ENCODE measurements around the gene TMEM128.
A peak's percentile ranks its signal among the peaks of the same experiment; 100 is the strongest.
"Not testable (repeated sequence)": the region's sequence is repeated elsewhere in the genome, so short reads cannot be mapped to it uniquely, and the experiment has no call there.

Gene TMEM128

DNA sequence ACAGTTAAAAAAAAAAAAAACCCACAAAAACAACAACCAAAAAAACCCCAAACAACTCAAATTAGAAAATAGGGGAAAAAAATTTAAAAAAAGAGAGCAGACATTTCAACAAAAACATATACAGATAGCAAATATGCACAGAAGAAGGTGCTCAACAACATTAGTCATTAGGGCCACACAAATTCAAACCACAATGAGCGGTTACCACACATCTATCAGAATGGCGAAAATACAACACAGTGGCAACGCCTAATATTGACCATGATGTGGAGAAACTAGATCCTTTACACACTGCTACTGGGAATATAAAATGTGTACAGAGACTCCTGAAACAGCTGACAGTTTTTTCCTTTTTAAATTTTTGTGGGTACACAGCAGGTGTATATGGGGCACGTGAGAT is 22.5 kb upstream of the TMEM128 start:
- H3K36me3 ChIP-seq (ENCODE audit: insufficient read depth, low read length), result peaks cover 65% of the 10 kb centered on the region
- H3K4me1 ChIP-seq (ENCODE audit: insufficient read depth, low read length), result no peaks in the 10 kb centered on the region
- H3K9me3 ChIP-seq (ENCODE audit: low read length), result no peaks in the 10 kb centered on the region
- no peak overlapping the region for H3K4me3 ChIP-seq (ENCODE audit: low read length)
- H3K27me3 ChIP-seq (ENCODE audit: insufficient read depth, low read length), result no peaks in the 10 kb centered on the region
- H2AFZ ChIP-seq (ENCODE audit: low read depth, low read length), result no peak overlapping the region

DNA sequence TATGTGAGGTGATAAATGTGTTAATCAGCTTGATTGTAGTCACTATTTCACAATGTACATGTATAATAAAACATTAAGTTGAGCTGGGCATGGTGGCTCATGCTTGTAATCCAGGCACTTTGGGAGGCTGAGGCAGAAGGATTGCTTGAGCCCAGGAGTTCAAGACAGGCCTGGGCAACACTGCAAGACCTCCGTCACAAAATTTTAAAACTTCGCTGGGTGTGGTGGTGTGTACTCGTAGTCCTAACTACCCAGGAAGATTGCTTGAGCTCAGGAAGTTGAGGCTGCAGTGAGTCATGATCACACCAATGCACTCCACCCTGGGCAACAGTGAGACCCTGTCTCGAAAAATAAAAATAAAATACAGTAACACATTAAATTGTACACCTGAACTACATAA is 21.8 kb upstream of the TMEM128 start:
- Histone ChIP-seq H3K27me3 (ENCODE audit: insufficient read depth, low read length) (no peaks in the 10 kb centered on the region), H3K9me3 (ENCODE audit: low read length) (no peaks in the 10 kb centered on the region), H2AFZ (ENCODE audit: low read depth, low read length) (no peak overlapping the region), H3K4me3 (ENCODE audit: low read length) (no peak overlapping the region), H3K36me3 (ENCODE audit: insufficient read depth, low read length) (peaks cover 60% of the 10 kb centered on the region), H3K4me1 (ENCODE audit: insufficient read depth, low read length) (no peaks in the 10 kb centered on the region)

DNA sequence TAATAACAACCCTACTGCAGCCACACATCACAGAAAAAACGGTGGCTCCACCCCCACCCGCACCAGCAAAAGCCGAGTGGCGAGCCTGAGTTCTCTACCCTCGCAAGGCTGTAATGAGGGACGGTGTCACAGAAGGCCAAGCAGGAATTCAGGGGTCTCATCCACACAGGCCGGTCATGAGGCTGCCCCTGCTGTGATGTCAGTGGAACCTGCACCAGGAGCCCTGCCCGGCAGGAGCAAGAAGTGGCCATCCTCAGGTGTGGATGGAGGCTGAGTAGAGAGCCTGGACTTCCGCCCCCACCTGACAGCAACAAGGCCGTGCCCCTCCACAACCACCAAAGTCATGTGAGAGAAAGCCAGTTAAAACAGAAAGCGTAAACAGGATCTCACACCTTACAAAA is 21.3 kb upstream of the TMEM128 start:
- no peaks in the 10 kb centered on the region for H3K27me3 ChIP-seq (ENCODE audit: insufficient read depth, low read length)
- H3K36me3 ChIP-seq (ENCODE audit: insufficient read depth, low read length), result peaks cover 54% of the 10 kb centered on the region
- no peak overlapping the region for H2AFZ ChIP-seq (ENCODE audit: low read depth, low read length)
- no peaks in the 10 kb centered on the region for H3K9me3 ChIP-seq (ENCODE audit: low read length)
- H3K4me3 ChIP-seq (ENCODE audit: low read length), result no peak overlapping the region
- H3K4me1 ChIP-seq (ENCODE audit: insufficient read depth, low read length), result no peaks in the 10 kb centered on the region

DNA sequence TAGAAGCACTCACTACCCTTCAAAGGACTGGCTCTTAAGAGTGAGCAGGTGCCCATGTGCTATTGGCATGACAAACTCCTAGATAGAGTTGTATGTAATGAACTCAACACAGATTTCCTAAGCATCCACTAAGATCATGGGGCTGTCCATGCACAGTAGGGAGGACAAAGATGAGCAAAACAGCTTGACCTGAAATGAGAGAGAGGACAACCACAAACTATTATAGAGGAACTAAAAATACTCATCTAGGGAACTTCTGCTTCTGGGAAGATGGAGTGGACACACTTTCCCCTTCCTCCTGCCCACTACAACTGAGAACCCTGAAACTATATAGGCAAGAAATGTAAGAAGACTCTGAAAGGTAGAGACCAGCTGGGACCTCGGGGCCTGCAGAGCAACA is 20.8 kb upstream of the TMEM128 start:
- H3K4me3 ChIP-seq (ENCODE audit: low read length), result no peak overlapping the region
- no peaks in the 10 kb centered on the region for H3K4me1 ChIP-seq (ENCODE audit: insufficient read depth, low read length)
- H3K36me3 ChIP-seq (ENCODE audit: insufficient read depth, low read length), result peaks cover 50% of the 10 kb centered on the region
- no peak overlapping the region for H2AFZ ChIP-seq (ENCODE audit: low read depth, low read length)
- no peaks in the 10 kb centered on the region for H3K27me3 ChIP-seq (ENCODE audit: insufficient read depth, low read length)
- no peaks in the 10 kb centered on the region for H3K9me3 ChIP-seq (ENCODE audit: low read length)

DNA sequence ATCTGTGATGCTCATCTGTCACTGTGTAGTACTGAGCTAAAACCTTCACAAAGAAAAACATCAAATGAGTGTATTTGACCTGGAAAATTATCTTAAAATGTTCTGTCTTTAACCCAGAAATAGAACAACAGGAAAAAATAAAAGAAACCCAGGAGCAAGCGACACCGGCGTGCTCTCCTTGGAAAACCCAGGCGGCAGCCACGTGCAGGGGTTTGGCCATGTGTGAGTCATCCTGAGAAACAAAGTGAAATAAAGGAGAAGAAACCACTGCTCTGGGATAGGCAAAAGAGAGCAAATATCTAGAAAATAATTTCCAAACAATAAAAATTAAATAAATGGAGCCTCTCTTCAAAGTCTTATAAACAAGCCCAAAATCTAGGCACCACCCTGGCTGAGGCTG is 20.0 kb upstream of the TMEM128 start:
- H2AFZ ChIP-seq (ENCODE audit: low read depth, low read length), result no peak overlapping the region
- no peaks in the 10 kb centered on the region for H3K4me1 ChIP-seq (ENCODE audit: insufficient read depth, low read length)
- peaks cover 45% of the 10 kb centered on the region for H3K36me3 ChIP-seq (ENCODE audit: insufficient read depth, low read length)
- H3K4me3 ChIP-seq (ENCODE audit: low read length), result no peak overlapping the region
- H3K9me3 ChIP-seq (ENCODE audit: low read length), result no peaks in the 10 kb centered on the region
- H3K27me3 ChIP-seq (ENCODE audit: insufficient read depth, low read length), result no peaks in the 10 kb centered on the region

DNA sequence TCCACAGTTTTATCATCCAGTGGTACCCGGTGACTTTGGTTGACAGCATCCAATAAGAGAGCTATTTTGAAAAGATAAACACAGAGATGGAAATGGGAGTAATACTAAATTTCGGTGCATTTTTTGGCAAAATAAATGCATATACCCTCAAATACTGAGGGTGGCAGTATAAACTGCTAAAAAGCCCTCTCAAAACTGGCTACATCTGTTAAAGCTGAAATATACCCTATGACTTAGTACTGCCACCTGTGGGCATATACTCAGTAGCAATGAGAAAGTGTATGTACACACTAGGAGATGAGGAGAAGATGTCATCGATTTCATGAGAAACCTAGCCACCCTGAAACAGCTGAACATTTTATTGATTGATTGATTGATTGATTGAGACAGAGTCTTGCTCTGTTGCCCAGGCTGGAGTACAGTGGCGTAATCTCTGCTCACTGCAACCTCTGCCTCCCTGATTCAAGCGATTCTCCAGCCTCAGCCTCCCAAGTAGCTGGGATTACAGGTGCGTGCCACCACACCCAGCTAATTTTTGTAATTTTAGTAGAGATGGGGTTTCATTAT is 12.2 kb upstream of the TMEM128 start:
- peaks cover 7% of the 10 kb centered on the region for H3K4me1 ChIP-seq (ENCODE audit: insufficient read depth, low read length)
- no peaks in the 10 kb centered on the region for H3K9me3 ChIP-seq (ENCODE audit: low read length)
- H3K4me3 ChIP-seq (ENCODE audit: low read length), result no peak overlapping the region
- H2AFZ ChIP-seq (ENCODE audit: low read depth, low read length), result no peak overlapping the region
- H3K36me3 ChIP-seq (ENCODE audit: insufficient read depth, low read length), result no peaks in the 10 kb centered on the region
- H3K27me3 ChIP-seq (ENCODE audit: insufficient read depth, low read length), result no peaks in the 10 kb centered on the region

DNA sequence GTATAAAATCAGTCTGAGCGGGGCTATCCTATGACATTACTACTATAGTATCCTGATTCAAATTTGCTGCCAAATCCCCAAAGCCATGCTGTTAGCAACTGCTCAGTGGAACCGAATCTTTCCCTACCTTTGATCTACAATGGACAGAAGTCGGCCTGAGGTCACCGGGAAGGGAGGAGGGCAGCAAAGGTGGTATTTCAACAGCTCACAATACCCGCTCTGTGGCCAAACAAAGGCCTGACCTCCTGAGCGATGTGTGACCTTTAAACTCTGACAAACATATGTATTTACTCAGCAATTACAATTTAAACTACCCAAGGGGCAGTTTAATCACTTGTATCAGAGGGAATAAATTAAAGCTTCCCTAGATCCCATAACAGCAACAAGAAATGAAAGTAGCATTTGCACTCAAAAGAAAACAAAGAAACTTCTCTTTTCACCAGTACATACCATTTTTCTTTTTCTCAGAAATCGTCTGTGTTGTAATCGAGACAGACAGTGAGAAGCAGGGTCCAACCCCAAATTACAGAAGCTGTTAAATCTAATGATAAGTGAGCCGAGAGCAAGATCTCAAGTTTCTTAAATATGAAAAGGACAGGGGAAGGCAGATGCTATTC is 11.6 kb upstream of the TMEM128 start:
- peaks cover 13% of the 10 kb centered on the region for H3K4me1 ChIP-seq (ENCODE audit: insufficient read depth, low read length)
- H3K4me3 ChIP-seq (ENCODE audit: low read length), result no peak overlapping the region
- no peaks in the 10 kb centered on the region for H3K9me3 ChIP-seq (ENCODE audit: low read length)
- H2AFZ ChIP-seq (ENCODE audit: low read depth, low read length), result peak overlapping the region; percentile 30
- no peaks in the 10 kb centered on the region for H3K27me3 ChIP-seq (ENCODE audit: insufficient read depth, low read length)
- no peaks in the 10 kb centered on the region for H3K36me3 ChIP-seq (ENCODE audit: insufficient read depth, low read length)

DNA sequence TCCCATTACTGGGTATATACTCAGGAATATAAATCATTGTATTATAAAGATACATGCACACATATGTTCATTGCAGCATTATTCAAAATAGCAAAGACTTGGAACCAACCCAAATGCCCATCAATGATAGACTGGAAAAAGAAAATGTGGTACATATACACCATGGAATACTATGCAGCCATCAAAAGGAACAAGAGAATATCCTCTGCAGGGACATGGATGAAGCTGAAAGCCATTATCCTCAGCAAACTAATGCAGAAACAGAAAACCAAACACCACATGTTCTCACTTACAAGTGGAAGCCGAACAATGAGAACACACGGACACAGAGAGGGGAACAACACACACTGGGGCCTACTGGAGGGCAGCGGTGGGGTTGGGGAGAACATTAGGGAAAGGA is 9.7 kb upstream of the TMEM128 start:
- H2AFZ ChIP-seq (ENCODE audit: low read depth, low read length); H3K9me3 ChIP-seq (ENCODE audit: low read length); H3K4me3 ChIP-seq (ENCODE audit: low read length); H3K27me3 ChIP-seq (ENCODE audit: insufficient read depth, low read length); H3K36me3 ChIP-seq (ENCODE audit: insufficient read depth, low read length): not testable (repeated sequence)
- H3K4me1 ChIP-seq (ENCODE audit: insufficient read depth, low read length), result peaks cover 18% of the 10 kb centered on the region

DNA sequence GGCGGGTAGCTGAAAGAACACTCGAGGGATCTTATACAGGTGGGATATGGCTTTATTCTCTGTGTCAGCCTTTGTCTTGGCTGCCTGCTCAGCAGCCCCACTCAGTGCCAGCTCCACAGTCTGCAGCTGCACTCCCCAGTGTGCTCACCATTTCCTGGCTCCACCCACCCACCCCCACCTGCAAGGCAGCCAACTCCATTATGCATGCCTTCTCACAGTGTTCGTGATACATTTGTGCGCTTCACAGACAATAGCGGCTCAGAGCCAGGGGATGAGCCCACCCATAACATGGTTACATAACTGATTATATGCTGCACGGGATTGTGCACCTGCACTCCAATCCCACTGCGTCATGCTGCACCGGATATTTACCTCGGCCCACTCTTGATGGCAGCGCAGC is 8.8 kb upstream of the TMEM128 start:
- Histone ChIP-seq H3K4me3 (ENCODE audit: low read length) (no peak overlapping the region), H3K4me1 (ENCODE audit: insufficient read depth, low read length) (peaks cover 18% of the 10 kb centered on the region), H2AFZ (ENCODE audit: low read depth, low read length) (no peak overlapping the region), H3K27me3 (ENCODE audit: insufficient read depth, low read length) (no peaks in the 10 kb centered on the region), H3K36me3 (ENCODE audit: insufficient read depth, low read length) (no peaks in the 10 kb centered on the region), H3K9me3 (ENCODE audit: low read length) (no peaks in the 10 kb centered on the region)

DNA sequence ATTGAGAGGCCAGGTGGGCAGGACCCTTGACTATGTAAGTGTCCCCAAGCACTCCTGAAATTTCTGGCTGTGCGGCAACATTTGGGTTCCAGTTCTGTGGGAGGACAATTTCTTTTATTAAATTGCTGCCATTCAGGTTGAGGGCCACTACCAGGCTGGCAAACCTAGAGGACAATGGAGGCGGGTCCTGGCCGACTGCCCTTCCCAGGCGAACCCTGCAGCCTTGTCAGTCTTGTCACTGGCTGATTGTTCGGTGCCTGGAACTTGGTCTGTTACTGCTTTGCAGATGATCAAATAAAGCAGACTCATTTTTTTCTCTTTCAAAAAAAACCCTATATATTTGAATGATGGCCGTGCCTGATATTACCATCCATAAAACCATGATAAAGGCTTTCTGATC is 6.6 kb upstream of the TMEM128 start:
- H3K4me3 ChIP-seq (ENCODE audit: low read length), result no peak overlapping the region

DNA sequence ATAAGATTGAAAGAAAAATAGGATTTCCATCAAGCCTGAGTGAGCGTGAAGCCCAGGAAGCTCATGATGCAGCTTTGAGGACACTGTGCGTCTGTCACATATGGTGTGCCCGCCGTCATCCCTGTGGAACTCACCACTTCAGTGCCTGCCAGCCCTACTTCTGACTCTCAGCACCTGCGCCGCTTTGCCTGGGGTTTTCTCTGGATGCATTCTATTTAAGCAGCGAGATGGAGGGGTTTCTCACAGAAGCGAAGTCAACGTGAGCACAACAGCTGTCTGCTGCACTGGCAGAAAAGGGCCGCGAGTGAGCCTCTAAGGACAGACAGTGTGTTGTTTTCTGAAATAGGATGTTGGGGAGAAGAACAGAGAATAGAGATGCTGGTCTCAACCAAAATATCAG is 6.2 kb upstream of the TMEM128 start:
- Histone ChIP-seq H3K27me3 (ENCODE audit: insufficient read depth, low read length) (no peaks in the 10 kb centered on the region), H3K4me1 (ENCODE audit: insufficient read depth, low read length) (peaks cover 12% of the 10 kb centered on the region), H3K36me3 (ENCODE audit: insufficient read depth, low read length) (no peaks in the 10 kb centered on the region), H3K4me3 (ENCODE audit: low read length) (no peak overlapping the region), H3K9me3 (ENCODE audit: low read length) (no peaks in the 10 kb centered on the region), H2AFZ (ENCODE audit: low read depth, low read length) (no peak overlapping the region)

More for the DNA sequence above, 6.6 kb upstream of the TMEM128 start:
- H2AFZ ChIP-seq (ENCODE audit: low read depth, low read length), result no peak overlapping the region
- H3K27me3 ChIP-seq (ENCODE audit: insufficient read depth, low read length), result no peaks in the 10 kb centered on the region
- H3K9me3 ChIP-seq (ENCODE audit: low read length), result no peaks in the 10 kb centered on the region
- H3K4me1 ChIP-seq (ENCODE audit: insufficient read depth, low read length), result peaks cover 17% of the 10 kb centered on the region
- no peaks in the 10 kb centered on the region for H3K36me3 ChIP-seq (ENCODE audit: insufficient read depth, low read length)

DNA sequence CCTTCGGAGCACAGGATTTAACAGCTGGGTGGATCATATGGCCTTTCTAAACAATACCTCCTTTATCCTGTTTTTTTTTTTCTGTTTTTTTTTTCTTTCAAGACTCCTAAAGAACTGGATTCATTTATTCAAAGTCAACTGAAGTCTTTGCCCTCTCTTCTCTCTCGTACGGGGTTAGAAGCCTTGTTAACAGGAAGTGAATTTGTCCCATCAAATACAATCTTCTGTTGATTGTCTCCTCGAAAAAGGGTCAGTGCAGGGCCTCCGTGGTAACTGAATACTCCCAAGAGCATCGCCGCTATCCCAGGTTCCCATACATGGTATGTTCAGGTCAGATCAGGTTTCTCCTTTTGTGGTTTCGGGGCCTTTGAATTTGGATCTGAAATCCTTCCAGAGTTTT is 1.8 kb upstream of the TMEM128 start:
- Histone ChIP-seq H3K4me1 (ENCODE audit: insufficient read depth, low read length) (peaks cover 19% of the 10 kb centered on the region), H3K36me3 (ENCODE audit: insufficient read depth, low read length) (peaks cover 11% of the 10 kb centered on the region), H2AFZ (ENCODE audit: low read depth, low read length) (no peak overlapping the region), H3K4me3 (ENCODE audit: low read length) (no peak overlapping the region), H3K27me3 (ENCODE audit: insufficient read depth, low read length) (no peaks in the 10 kb centered on the region), H3K9me3 (ENCODE audit: low read length) (no peaks in the 10 kb centered on the region)

DNA sequence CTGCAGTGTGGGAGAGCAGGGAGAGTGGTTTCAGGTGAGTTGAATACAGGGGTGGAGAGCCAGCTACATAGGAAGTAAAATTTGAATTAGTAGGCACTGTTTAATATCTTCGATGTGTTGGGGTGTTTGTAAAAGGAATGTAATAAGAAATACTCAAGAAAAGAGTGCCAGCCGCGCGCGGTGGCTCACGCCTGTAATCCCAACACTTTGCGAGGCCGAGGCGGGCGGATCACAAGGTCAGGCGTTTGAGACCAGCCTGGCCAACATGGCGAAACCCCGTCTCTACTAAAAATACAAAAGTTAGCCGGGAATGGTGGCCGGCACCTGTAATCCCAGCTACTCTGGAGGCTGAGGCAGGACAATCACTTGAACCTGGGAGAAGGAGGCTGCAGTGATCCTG is 1.3 kb upstream of the TMEM128 start:
- Histone ChIP-seq H2AFZ (ENCODE audit: low read depth, low read length) (peak overlapping the region; percentile 65), H3K4me1 (ENCODE audit: insufficient read depth, low read length) (peaks cover 14% of the 10 kb centered on the region), H3K4me3 (ENCODE audit: low read length) (peak overlapping the region; percentile 62), H3K36me3 (ENCODE audit: insufficient read depth, low read length) (peaks cover 16% of the 10 kb centered on the region)
- H3K9me3 ChIP-seq (ENCODE audit: low read length); H3K27me3 ChIP-seq (ENCODE audit: insufficient read depth, low read length): not testable (repeated sequence)

DNA sequence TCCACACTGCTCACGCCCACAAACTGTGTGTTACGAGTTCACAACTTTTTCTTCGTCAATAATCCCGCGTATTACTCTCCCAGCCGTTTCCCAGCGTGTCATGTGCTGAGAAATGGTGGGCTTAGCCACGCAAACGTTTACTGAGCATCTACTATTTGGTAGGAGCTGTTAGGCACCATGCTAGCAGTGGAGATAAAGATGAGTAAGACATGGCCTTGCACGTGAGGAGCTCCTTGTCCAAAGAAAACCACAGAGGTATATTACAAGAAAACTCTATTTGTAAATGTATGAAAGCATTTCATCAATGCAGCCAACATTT is 821 bp upstream of the TMEM128 start:
- Histone ChIP-seq H2AFZ (ENCODE audit: low read depth, low read length) (peak overlapping the region; percentile 65), H3K4me3 (ENCODE audit: low read length) (peak overlapping the region; percentile 62), H3K4me1 (ENCODE audit: insufficient read depth, low read length) (peaks cover 11% of the 10 kb centered on the region), H3K27me3 (ENCODE audit: insufficient read depth, low read length) (no peaks in the 10 kb centered on the region), H3K36me3 (ENCODE audit: insufficient read depth, low read length) (peaks cover 21% of the 10 kb centered on the region), H3K9me3 (ENCODE audit: low read length) (no peaks in the 10 kb centered on the region)

Data from neuron (in vitro differentiated cells).